CD14-positive monocyte (primary cell): Measurements from ENCODE around the gene C1QC. TPM values are rescaled to one million over a fixed set of nuclear protein-coding genes. Genes with fewer than 3 reads are reported as not detected.

Source experiments
- DNase-seq, 3 donors: peaks; one replicate each; pipeline ENCODE4 v3.0.0-alpha.2; 2011 to 2022
- H2AFZ ChIP-seq: 2 replicates; pipeline ENCODE4 v1.6.0; 2012; ENCODE audit warnings: mild to moderate bottlenecking, low read depth, low read length, inconsistent platforms; ENCODE audit not compliant: insufficient read depth, poor library complexity, severe bottlenecking
- H3K27ac ChIP-seq, 2 donors: 1 replicate in 1 of 2; 2 replicates in 1 of 2; pipeline ENCODE4 v1.5.1; 2012 to 2013; ENCODE audit warnings: low read length in 2 of 2, control low read depth in 1 of 2, inconsistent platforms in 1 of 2, low read depth in 1 of 2, mild to moderate bottlenecking in 1 of 2
- H3K27me3 ChIP-seq, 2 donors: one replicate each; pipeline versions ENCODE4 v1.6.0 to v1.6.1; 2011 to 2013; ENCODE audit warnings: low read length in 2 of 2; ENCODE audit not compliant: control insufficient read depth in 2 of 2, insufficient read depth in 2 of 2
- H3K36me3 ChIP-seq, 2 donors: replicated peaks in 1 of 2; 1 replicate in 1 of 2; 2 replicates in 1 of 2; pipeline versions ENCODE4 v1.5.1 to v1.6.1; 2012 to 2013; ENCODE audit warnings: low read length in 2 of 2, control low read depth in 1 of 2, inconsistent platforms in 1 of 2, mild to moderate bottlenecking in 1 of 2; ENCODE audit not compliant: insufficient read depth in 2 of 2, control insufficient read depth in 1 of 2
- H3K4me1 ChIP-seq, 2 donors: 1 replicate in 1 of 2; 2 replicates in 1 of 2; pipeline versions ENCODE4 v1.5.1 to v1.6.1; 2012 to 2013; ENCODE audit warnings: low read length in 2 of 2, control low read depth in 1 of 2, inconsistent platforms in 1 of 2, mild to moderate bottlenecking in 1 of 2, moderate library complexity in 1 of 2; ENCODE audit not compliant: insufficient read depth in 2 of 2, control insufficient read depth in 1 of 2
- H3K4me2 ChIP-seq: replicated peaks from 2 replicates; pipeline ENCODE3; 2012; ENCODE audit warnings: low read length, moderate library complexity, mild to moderate bottlenecking; ENCODE audit not compliant: poor library complexity, severe bottlenecking; ENCODE audit errors: extremely low read depth
- H3K4me3 ChIP-seq, 3 experiments: fragments of 200-600 bp in 1 of 3; sonication (generic) in 1 of 3; replicated peaks in 1 of 3; 1 replicate in 2 of 3; 2 replicates in 1 of 3; pipeline ENCODE4 v1.5.1; 2011 to 2013; ENCODE audit warnings: low read length in 3 of 3, mild to moderate bottlenecking in 3 of 3, control low read depth in 2 of 3, low read depth in 2 of 3, inconsistent platforms in 1 of 3, moderate library complexity in 1 of 3
- H3K79me2 ChIP-seq: 2 replicates; pipeline ENCODE4 v1.6.0; 2012; ENCODE audit warnings: mild to moderate bottlenecking, control low read depth, inconsistent platforms, low read length, moderate library complexity; ENCODE audit not compliant: insufficient read depth
- H3K9ac ChIP-seq: 2 replicates; pipeline ENCODE4 v1.6.0; 2017; ENCODE audit warnings: low read length, mild to moderate bottlenecking; ENCODE audit not compliant: insufficient read depth, poor library complexity, severe bottlenecking
- H3K9me3 ChIP-seq, 2 donors: replicated peaks in 1 of 2; 1 replicate in 1 of 2; 2 replicates in 1 of 2; pipeline versions ENCODE4 v1.5.1 to v1.6.1; 2012 to 2013; ENCODE audit warnings: low read length in 2 of 2, control low read depth in 1 of 2; ENCODE audit not compliant: control insufficient read depth in 1 of 2, insufficient read depth in 1 of 2
- H4K20me1 ChIP-seq: 2 replicates; pipeline ENCODE4 v1.6.0; 2012; ENCODE audit warnings: mild to moderate bottlenecking, low read length, control low read depth, moderate library complexity; ENCODE audit not compliant: insufficient read depth
- H3K27ac Mint-ChIP-seq, 7 donors: one replicate each; pipeline ENCODE4 v1.8.0; 2020; ENCODE audit warnings: mild to moderate bottlenecking in 7 of 7, mixed read lengths in 7 of 7, moderate library complexity in 6 of 7, inconsistent platforms in 2 of 7
- H3K27me3 Mint-ChIP-seq, 3 donors: one replicate each; pipeline ENCODE4 v1.8.0; 2021 to 2022; ENCODE audit warnings: low read depth in 3 of 3, mild to moderate bottlenecking in 3 of 3, mixed read lengths in 3 of 3, moderate library complexity in 3 of 3, inconsistent platforms in 1 of 3
- H3K36me3 Mint-ChIP-seq, 2 donors: one replicate each; pipeline ENCODE4 v1.8.0; 2020; ENCODE audit warnings: mixed read lengths in 2 of 2, inconsistent platforms in 1 of 2, mild to moderate bottlenecking in 1 of 2
- H3K4me1 Mint-ChIP-seq: one replicate; pipeline ENCODE4 v1.8.0; 2020; ENCODE audit warnings: mild to moderate bottlenecking, mixed read lengths
- H3K4me3 Mint-ChIP-seq, 2 donors: one replicate each; pipeline ENCODE4 v1.8.0; 2020; ENCODE audit warnings: mild to moderate bottlenecking in 2 of 2, mixed read lengths in 2 of 2, moderate library complexity in 1 of 2
- H3K9me3 Mint-ChIP-seq, 7 donors: one replicate each; pipeline ENCODE4 v1.8.0; 2020 to 2022; ENCODE audit warnings: mixed read lengths in 7 of 7, mild to moderate bottlenecking in 6 of 7, moderate library complexity in 6 of 7, inconsistent platforms in 2 of 7
- WGBS: methylation state at CpG from one replicate; pipeline ENCODE4 v1.1.5; 2013; ENCODE audit warnings: missing lambda C conversion rate; ENCODE audit not compliant: insufficient coverage; 5-methylcytosine and 5-hydroxymethylcytosine counted together
- intact Hi-C, 2 donors: fragments of 100-400 bp; cut with micrococcal nuclease; formaldehyde crosslinking; loops; one replicate each; pipeline versions ENCODE4 v1.15.0 to v1.15.1; 2023
- polyA plus RNA-seq, 3 donors: library from polyadenylated mRNA; depleted of rRNA in 1 of 3; unstranded in 2 of 3; stranded (reverse) in 1 of 3; fragments of 300-500 nt in 2 of 3; fragments of >200 nt in 1 of 3; fragmentation: Illumina TruSeq in 2 of 3; gene quantifications; 1 replicate in 2 of 3; 2 replicates in 1 of 3; pipeline ENCODE4 v1.2.3, GENCODE V29; 2012 to 2021
- TF ChIP-seq, protein P1 (sequence below): fragments of 200-600 bp; IDR thresholded peaks from one replicate; pipeline ENCODE4 v1.8.0; 2022; ENCODE audit warnings: antibody characterized with exemption, mild to moderate bottlenecking

C1QC gene
- polyA plus RNA-seq, 3 donors: 0.74 to 3.6 (median 0.85) TPM

- intact Hi-C loops: no loop called here
- WGBS: 91% methylated on average over 9 of the region's 15 CpGs
- TF ChIP-seq, protein P1, sequence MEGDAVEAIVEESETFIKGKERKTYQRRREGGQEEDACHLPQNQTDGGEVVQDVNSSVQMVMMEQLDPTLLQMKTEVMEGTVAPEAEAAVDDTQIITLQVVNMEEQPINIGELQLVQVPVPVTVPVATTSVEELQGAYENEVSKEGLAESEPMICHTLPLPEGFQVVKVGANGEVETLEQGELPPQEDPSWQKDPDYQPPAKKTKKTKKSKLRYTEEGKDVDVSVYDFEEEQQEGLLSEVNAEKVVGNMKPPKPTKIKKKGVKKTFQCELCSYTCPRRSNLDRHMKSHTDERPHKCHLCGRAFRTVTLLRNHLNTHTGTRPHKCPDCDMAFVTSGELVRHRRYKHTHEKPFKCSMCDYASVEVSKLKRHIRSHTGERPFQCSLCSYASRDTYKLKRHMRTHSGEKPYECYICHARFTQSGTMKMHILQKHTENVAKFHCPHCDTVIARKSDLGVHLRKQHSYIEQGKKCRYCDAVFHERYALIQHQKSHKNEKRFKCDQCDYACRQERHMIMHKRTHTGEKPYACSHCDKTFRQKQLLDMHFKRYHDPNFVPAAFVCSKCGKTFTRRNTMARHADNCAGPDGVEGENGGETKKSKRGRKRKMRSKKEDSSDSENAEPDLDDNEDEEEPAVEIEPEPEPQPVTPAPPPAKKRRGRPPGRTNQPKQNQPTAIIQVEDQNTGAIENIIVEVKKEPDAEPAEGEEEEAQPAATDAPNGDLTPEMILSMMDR: no peak
- Histone ChIP-seq H3K27ac (no peak overlapping the region), H4K20me1 (no peaks in the 10 kb centered on the region), H3K4me2 (no peak overlapping the region), H2AFZ (no peak overlapping the region), H3K36me3 (no peaks in the 10 kb centered on the region), H3K4me1 (peaks cover 0 to 10% of the 10 kb centered on the region in 2 donors), H3K9ac (no peak overlapping the region), H3K9me3 (no peaks in the 10 kb centered on the region), H3K4me3 (no peak overlapping the region), H3K27me3 (no peaks in the 10 kb centered on the region), H3K79me2 (no peaks in the 10 kb centered on the region)
- peaks cover 6% of the 10 kb centered on the region for H3K4me1 Mint-ChIP-seq
- H3K9me3 Mint-ChIP-seq: peaks cover 0 to 2% (median 0%) of the 10 kb centered on the region in 7 donors
- peaks cover 6 to 17% (median 7%) of the 10 kb centered on the region in 3 donors for H3K27me3 Mint-ChIP-seq
- no peak for DNase-seq
- peak overlapping the region in 1 of 7 donors; percentile 56 for H3K27ac Mint-ChIP-seq
- no peaks in the 10 kb centered on the region for H3K36me3 Mint-ChIP-seq
- H3K4me3 Mint-ChIP-seq: no peak overlapping the region
Observed at GRCh38 chr1:22651941-22652856, 8.8 kb downstream of the C1QC start.

DNA sequence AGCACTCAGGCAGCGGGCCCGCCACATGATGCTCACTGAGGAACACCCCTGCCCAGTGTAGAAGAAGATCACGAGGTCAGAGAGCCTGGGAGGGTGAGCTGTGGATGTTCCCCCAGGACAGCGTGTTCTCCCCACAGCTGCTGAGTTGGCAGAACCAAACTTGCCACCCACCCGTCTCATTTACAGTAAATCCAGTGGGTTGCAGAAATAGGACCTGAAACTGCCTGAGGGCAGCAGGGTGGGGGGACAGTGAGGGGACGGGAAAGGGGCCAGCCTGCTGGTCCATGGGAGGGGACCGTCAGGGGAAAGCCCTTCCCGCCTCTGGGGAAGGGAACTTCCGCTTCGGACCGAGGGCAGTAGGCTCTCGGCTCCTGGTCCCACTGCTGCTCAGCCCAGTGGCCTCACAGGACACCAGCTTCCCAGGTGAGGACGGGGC lies 9.5 kb downstream of the C1QC start, which contains the start of gene C1QB:
C1QB (plus strand) TSS at position 356 of the 436 bp plus-strand sequence. CDS start 6,227 bp downstream, outside the sequence.
- peaks cover 0 to 2% (median 0%) of the 10 kb centered on the region in 7 donors for H3K9me3 Mint-ChIP-seq
- peaks cover 4 to 19% (median 6%) of the 10 kb centered on the region in 3 donors for H3K27me3 Mint-ChIP-seq
- Histone ChIP-seq H4K20me1 (no peaks in the 10 kb centered on the region), H3K4me1 (peaks cover 0 to 10% of the 10 kb centered on the region in 2 donors), H3K9ac (no peak within 1 kb of the TSS), H3K79me2 (no peaks in the 10 kb centered on the region), H3K36me3 (no peaks in the 10 kb centered on the region), H2AFZ (no peak within 1 kb of the TSS), H3K4me2 (no peak within 1 kb of the TSS), H3K27ac (no peak within 1 kb of the TSS), H3K27me3 (no peaks in the 10 kb centered on the region), H3K4me3 (no peak within 1 kb of the TSS), H3K9me3 (no peaks in the 10 kb centered on the region)
- 78% methylated on average over 11 of the region's 13 CpGs for WGBS
- H3K4me1 Mint-ChIP-seq: peaks cover 6% of the 10 kb centered on the region
- DNase-seq: no peak
- intact Hi-C loops: no loop called here
- H3K27ac Mint-ChIP-seq: peak within 1 kb of the TSS in 1 of 7 donors; percentile 56
- TF ChIP-seq, protein P1: no peak
- H3K36me3 Mint-ChIP-seq: no peaks in the 10 kb centered on the region
- H3K4me3 Mint-ChIP-seq: peak within 1 kb of the TSS in 1 of 2 donors; percentile 27
